HepG2 (cell line): ENCODE results near the gene KDELR3. TPM values are rescaled to one million over a fixed set of nuclear protein-coding genes. Genes with fewer than 3 reads are reported as not detected.
A peak's percentile ranks its signal among the peaks of the same experiment; 100 is the strongest.

Experiments
- ATAC-seq: fragments of 200-7000 bp; cut with Tn5 transposase; 3 replicates; pipeline ENCODE4 v1.9.1; 2020; ENCODE audit warnings: mild to moderate bottlenecking, moderate library complexity
- BruUV-seq: library from RNA; stranded (reverse); fragments of 400-500 nt; replicated peaks from 2 replicates; lab custom pipeline; 2021; lab: Mats Ljungman, UMichigan
- CTCF ChIA-PET: fragments of 300-600 bp; formaldehyde crosslinking; extraction: SDS; loops from one replicate; lab custom pipeline; 2021; ENCODE audit warnings: low total read pairs, inconsistent platforms, low intra/inter-chr PET ratio; lab: Yijun Ruan, JAX
- POLR2A ChIA-PET: fragments of 350-600 bp; sonication (Branson Sonifier 250); formaldehyde crosslinking; loops from one replicate; lab custom pipeline; 2020; ENCODE audit warnings: antibody characterized with exemption, inconsistent platforms; lab: Yijun Ruan, JAX
- DNase-seq: peaks from one replicate; pipeline ENCODE4 v3.0.0-alpha.2; 2015; ENCODE audit warnings: low spot score
- FAIRE-seq: peaks from 3 replicates; lab custom pipeline; 2011; peaks lifted over from hg19 to GRCh38; lab: Jason Lieb, UNC
- H2AFZ ChIP-seq: one replicate; pipeline ENCODE4 v1.6.1; 2011; ENCODE audit warnings: low read length, inconsistent platforms
- H3K27ac ChIP-seq: fragments of 300-600 bp; 3 replicates; pipeline ENCODE4 v1.8.0; 2011; ENCODE audit warnings: mixed run types, mild to moderate bottlenecking, mixed read lengths, low read length, inconsistent platforms; ENCODE audit not compliant: insufficient read depth; ENCODE audit errors: extremely low read length
- H3K27me3 ChIP-seq, 2 experiments: fragments of 200-600 bp in 1 of 2; 2 replicates in 1 of 2; 3 replicates in 1 of 2; pipeline versions ENCODE4 v1.6.0 to v1.8.0; 2011; ENCODE audit warnings: low read length in 2 of 2, mild to moderate bottlenecking in 2 of 2, moderate library complexity in 2 of 2, inconsistent platforms in 1 of 2; ENCODE audit not compliant: insufficient read depth in 2 of 2, control insufficient read depth in 1 of 2
- H3K36me3 ChIP-seq, 2 experiments: fragments of 200-600 bp in 1 of 2; replicated peaks in 1 of 2; 2 replicates in 1 of 2; 3 replicates in 1 of 2; pipeline versions ENCODE4 v1.5.1 to v1.8.0; 2011; ENCODE audit warnings: low read length in 2 of 2, inconsistent platforms in 1 of 2; ENCODE audit not compliant: insufficient read depth in 2 of 2, control insufficient read depth in 1 of 2
- H3K4me1 ChIP-seq: 2 replicates; pipeline ENCODE4 v1.5.1; 2012; ENCODE audit warnings: low read length, inconsistent platforms; ENCODE audit not compliant: insufficient read depth
- H3K4me2 ChIP-seq: 2 replicates; pipeline ENCODE4 v1.6.0; 2011; ENCODE audit warnings: low read depth, low read length, inconsistent platforms
- H3K4me3 ChIP-seq, 3 experiments: fragments of 200-600 bp in 1 of 3; sonication (generic), shearing (Covaris generic) in 1 of 3; replicated peaks in 1 of 3; 2 replicates each; pipeline ENCODE4 v1.5.1; 2011 to 2016; ENCODE audit warnings: low read length in 3 of 3, inconsistent platforms in 2 of 3, low read depth in 2 of 3, mild to moderate bottlenecking in 2 of 3, control low read depth in 1 of 3, mixed read lengths in 1 of 3; ENCODE audit not compliant: insufficient read depth in 1 of 3
- H3K79me2 ChIP-seq: one replicate; pipeline ENCODE4 v1.6.1; 2011; ENCODE audit warnings: low read length, inconsistent platforms; ENCODE audit not compliant: insufficient read depth
- H3K9ac ChIP-seq: 2 replicates; pipeline ENCODE4 v1.6.0; 2011; ENCODE audit warnings: mild to moderate bottlenecking, low read depth, low read length, inconsistent platforms; ENCODE audit not compliant: insufficient read depth
- H3K9me3 ChIP-seq: 2 replicates; pipeline ENCODE4 v1.5.1; 2012; ENCODE audit warnings: mild to moderate bottlenecking, low read length
- H4K20me1 ChIP-seq: 2 replicates; pipeline ENCODE4 v1.6.0; 2011; ENCODE audit warnings: inconsistent platforms, mild to moderate bottlenecking, low read length, moderate library complexity; ENCODE audit not compliant: insufficient read depth
- CBFB ChIP-seq: sonication (generic); formaldehyde crosslinking; IDR thresholded peaks from 2 replicates; pipeline ENCODE4 v1.4.0; 2020; ENCODE audit warnings: missing genetic modification reagents
- CEBPG ChIP-seq: IDR thresholded peaks from 2 replicates; pipeline ENCODE4 v1.6.1; 2016
- CREB1 ChIP-seq, 2 experiments: fragments of 450-650 bp in 1 of 2; IDR thresholded peaks; 2 replicates each; pipeline ENCODE4 v1.6.1; 2016 to 2017; ENCODE audit warnings: control low read depth in 1 of 2, mild to moderate bottlenecking in 1 of 2, missing compliant biosample characterization in 1 of 2, missing genetic modification characterization in 1 of 2
- DMAP1 ChIP-seq: IDR thresholded peaks from 2 replicates; pipeline ENCODE4 v1.6.1; 2016
- RBM22 ChIP-seq: fragments of 200-400 bp; formaldehyde crosslinking; optimal IDR thresholded peaks from 2 replicates; pipeline ENCODE3; 2017; ENCODE audit warnings: mild to moderate bottlenecking, low read length, moderate library complexity
- SMARCE1 ChIP-seq: fragments of 450-650 bp; IDR thresholded peaks from 2 replicates; pipeline ENCODE4 v1.6.1; 2017; ENCODE audit warnings: borderline replicate concordance
- TARDBP ChIP-seq: sonication (generic); formaldehyde crosslinking; IDR thresholded peaks from 2 replicates; pipeline ENCODE4 v1.8.0; 2022; ENCODE audit warnings: mild to moderate bottlenecking, missing genetic modification reagents
- ZBTB8A ChIP-seq: sonication (generic); formaldehyde crosslinking; IDR thresholded peaks from 2 replicates; pipeline ENCODE4 v1.4.0; 2020; ENCODE audit warnings: mild to moderate bottlenecking, low read depth, missing genetic modification reagents, borderline replicate concordance
- ZIK1 ChIP-seq: sonication (generic); formaldehyde crosslinking; IDR thresholded peaks from 2 replicates; pipeline ENCODE4 v1.5.0; 2020; ENCODE audit warnings: mild to moderate bottlenecking, low read depth, missing genetic modification reagents, borderline replicate concordance
- ZNF101 ChIP-seq: sonication (generic); formaldehyde crosslinking; IDR thresholded peaks from 2 replicates; pipeline ENCODE4 v1.4.0; 2020; ENCODE audit warnings: mild to moderate bottlenecking, low read depth, missing genetic modification reagents, borderline replicate concordance
- ZNF143 ChIP-seq: sonication (generic); formaldehyde crosslinking; IDR thresholded peaks from 2 replicates; pipeline ENCODE4 v1.4.0; 2020; ENCODE audit warnings: missing genetic modification reagents
- ZNF224 ChIP-seq: sonication (generic); formaldehyde crosslinking; IDR thresholded peaks from 2 replicates; pipeline ENCODE4 v1.5.0; 2020; ENCODE audit warnings: mild to moderate bottlenecking, missing genetic modification reagents
- ZNF614 ChIP-seq: IDR thresholded peaks from 2 replicates; pipeline ENCODE4 v1.6.1; 2018; ENCODE audit warnings: missing biosample characterization, missing genetic modification reagents, inconsistent platforms, borderline replicate concordance
- ZNF782 ChIP-seq: sonication (generic); formaldehyde crosslinking; IDR thresholded peaks from 2 replicates; pipeline ENCODE4 v1.4.0; 2020; ENCODE audit warnings: missing genetic modification reagents, mild to moderate bottlenecking, borderline replicate concordance
- WGBS: methylation state at CpG from one replicate; pipeline ENCODE4 v1.1.6; 2017; ENCODE audit warnings: low lambda C conversion rate; 5-methylcytosine and 5-hydroxymethylcytosine counted together
- in situ Hi-C: cut with HindIII; loops from 2 replicates; pipeline ENCODE4 v1.10.0; 2017; ENCODE audit warnings: low pct_unique_long_range_greater_than_20kb; ENCODE audit not compliant: extremely low pct_ligation_motif_present
- intact Hi-C: fragments of 100-400 bp; cut with micrococcal nuclease; formaldehyde crosslinking; loops from one replicate; pipeline ENCODE4 v1.10.0; 2022; ENCODE audit not compliant: unreplicated experiment
- polyA plus RNA-seq, 8 experiments: library from polyadenylated mRNA; depleted of rRNA in 3 of 8; stranded (reverse) in 7 of 8; unstranded in 1 of 8; fragments of >200 nt; fragmentation: Illumina TruSeq in 4 of 8; extraction: Trizol in 4 of 8; gene quantifications; 2 replicates each; pipeline versions ENCODE4 v1.2.1 to v1.2.3, GENCODE V29; 2011 to 2016; ENCODE audit warnings: low read depth in 4 of 8, missing spikeins in 1 of 8, mixed read lengths in 1 of 8; ENCODE audit not compliant: insufficient read depth in 1 of 8
- total RNA-seq, 5 experiments: library from RNA; depleted of rRNA; stranded (reverse); fragments of >200 nt; fragmentation: Illumina TruSeq; extraction: Trizol; gene quantifications; 2 replicates each; pipeline ENCODE4 v1.2.3, GENCODE V29; 2016; ENCODE audit warnings: low read depth in 1 of 5
- TF ChIP-seq, protein P1 (sequence below): sonication (generic); formaldehyde crosslinking; IDR thresholded peaks from 2 replicates; pipeline ENCODE4 v1.8.1; 2023; ENCODE audit warnings: mild to moderate bottlenecking, inconsistent platforms, moderate library complexity, missing genetic modification reagents, borderline replicate concordance
- TF ChIP-seq, protein P2 (sequence below): sonication (generic); formaldehyde crosslinking; IDR thresholded peaks from 2 replicates; pipeline ENCODE4 v1.4.0; 2020; ENCODE audit warnings: missing genetic modification reagents, borderline replicate concordance

The KDELR3 gene
- total and polyA plus RNA-seq, 2 of the 13 experiments (the other 11 are each of a cell fraction or from before 2014, with no cell fraction given): 24.2 to 65.7 TPM

DNA sequence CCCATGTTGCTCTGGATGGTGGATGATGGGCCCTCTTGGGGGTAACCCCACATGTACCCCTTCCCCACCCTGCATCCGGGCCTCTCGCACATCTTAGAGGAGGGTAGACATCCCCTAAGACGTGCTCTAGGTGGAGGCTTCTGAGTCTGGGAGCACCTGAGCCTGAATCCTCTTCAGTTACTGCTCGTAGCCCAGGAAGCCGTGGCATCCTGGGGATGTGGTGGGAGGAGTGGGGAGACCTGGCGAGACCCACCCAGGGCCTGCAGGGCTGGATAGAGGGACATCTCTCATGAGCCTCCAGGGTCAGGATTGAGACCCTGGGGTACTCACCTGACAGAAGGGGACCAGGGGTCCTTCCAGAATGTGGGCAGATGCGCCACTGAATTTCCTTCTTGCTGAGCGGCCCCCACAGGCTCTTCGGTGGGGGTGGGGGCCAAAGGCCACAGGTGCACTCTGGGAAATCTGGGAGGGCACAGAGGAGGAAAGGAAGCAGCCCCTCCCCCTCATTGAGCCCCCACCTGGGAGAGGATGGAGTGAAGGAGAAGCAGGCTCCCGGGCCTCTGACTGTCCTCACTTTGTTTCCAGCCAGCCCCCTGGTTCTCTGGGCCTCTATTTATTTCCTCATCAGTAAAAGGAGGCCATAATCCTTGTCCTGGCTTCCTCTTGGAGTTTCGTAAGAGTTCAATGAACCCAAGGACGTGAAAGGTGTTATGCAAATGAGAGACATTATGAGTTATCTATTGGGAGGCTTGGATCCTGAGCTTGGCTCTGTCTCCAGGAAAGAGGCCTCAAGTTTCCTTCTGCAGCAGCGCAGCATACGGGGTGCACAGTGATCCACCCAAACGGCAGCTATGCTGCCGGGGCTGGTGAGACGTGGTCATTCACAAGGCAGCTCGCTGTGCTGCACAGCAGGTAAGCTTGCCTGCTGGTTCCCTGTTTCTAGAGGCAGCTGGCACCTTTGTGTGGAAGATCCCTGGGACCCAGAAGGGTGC lies 44.1 kb upstream of the KDELR3 start:
- Histone ChIP-seq H3K36me3 (no peaks in the 10 kb centered on the region), H3K27ac (no peak overlapping the region), H3K9ac (0 out of 2 replicates have a peak overlapping the region, but pooled peaks have one; percentile 7), H4K20me1 (no peaks in the 10 kb centered on the region), H3K79me2 (no peaks in the 10 kb centered on the region), H3K4me2 (peak overlapping the region; percentile 86), H3K27me3 (peaks cover 0 to 10% of the 10 kb centered on the region in 2 experiments; a peak in 2 of 5 replicates), H3K4me3 (peak overlapping the region; percentile 35 to 69 (median 38)), H2AFZ (no peak overlapping the region), H3K4me1 (peaks cover 52% of the 10 kb centered on the region), H3K9me3 (no peaks in the 10 kb centered on the region)
- FAIRE-seq: peak; percentile 39
- no TSS peak for BruUV-seq
- CTCF ChIA-PET: no interaction called here
- intact Hi-C loops: no loop called here
- peak; percentile 56 for DNase-seq
- POLR2A ChIA-PET: interaction anchor here (1.2 kb wide), 1 partner anchor 9 kb away, joined by 3 read pairs; no protein-coding TSS in a partner anchor
- ATAC-seq: peak; percentile 63
- 18% methylated on average over 7 of the region's 18 CpGs for WGBS
- in situ Hi-C loops: no loop called here
- no peak for TF ChIP-seq CBFB (CRISPR knock-in tag)
- no peak for TF ChIP-seq RBM22
- TF ChIP-seq SMARCE1: no peak
- no peak for TF ChIP-seq TARDBP (CRISPR knock-in tag)
- TF ChIP-seq ZNF224 (CRISPR knock-in tag): no peak
- TF ChIP-seq ZIK1 (CRISPR knock-in tag): no peak
- TF ChIP-seq, protein P1, sequence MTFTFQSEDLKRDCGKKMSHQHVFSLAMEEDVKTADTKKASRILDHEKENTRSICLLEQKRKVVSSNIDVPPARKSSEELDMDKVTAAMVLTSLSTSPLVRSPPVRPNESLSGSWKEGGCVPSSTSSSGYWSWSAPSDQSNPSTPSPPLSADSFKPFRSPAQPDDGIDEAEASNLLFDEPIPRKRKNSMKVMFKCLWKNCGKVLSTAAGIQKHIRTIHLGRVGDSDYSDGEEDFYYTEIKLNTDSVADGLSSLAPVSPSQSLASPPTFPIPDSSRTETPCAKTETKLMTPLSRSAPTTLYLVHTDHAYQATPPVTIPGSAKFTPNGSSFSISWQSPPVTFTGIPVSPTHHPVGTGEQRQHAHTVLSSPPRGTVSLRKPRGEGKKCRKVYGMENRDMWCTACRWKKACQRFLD (CRISPR knock-in tag): no peak
- TF ChIP-seq ZNF101 (CRISPR knock-in tag): no peak
- no peak for TF ChIP-seq ZBTB8A (CRISPR knock-in tag)
- no peak for TF ChIP-seq ZNF782
- TF ChIP-seq ZNF614 (CRISPR knock-in tag): peak; percentile 7; the same call in 1 of the 2 replicates
- peak; percentile 49; the same call in 1 of the 2 replicates for TF ChIP-seq CEBPG (CRISPR knock-in tag)
- TF ChIP-seq DMAP1: 0 out of 2 replicates have a peak, but pooled peaks have one; percentile 16
- TF ChIP-seq, protein P2, sequence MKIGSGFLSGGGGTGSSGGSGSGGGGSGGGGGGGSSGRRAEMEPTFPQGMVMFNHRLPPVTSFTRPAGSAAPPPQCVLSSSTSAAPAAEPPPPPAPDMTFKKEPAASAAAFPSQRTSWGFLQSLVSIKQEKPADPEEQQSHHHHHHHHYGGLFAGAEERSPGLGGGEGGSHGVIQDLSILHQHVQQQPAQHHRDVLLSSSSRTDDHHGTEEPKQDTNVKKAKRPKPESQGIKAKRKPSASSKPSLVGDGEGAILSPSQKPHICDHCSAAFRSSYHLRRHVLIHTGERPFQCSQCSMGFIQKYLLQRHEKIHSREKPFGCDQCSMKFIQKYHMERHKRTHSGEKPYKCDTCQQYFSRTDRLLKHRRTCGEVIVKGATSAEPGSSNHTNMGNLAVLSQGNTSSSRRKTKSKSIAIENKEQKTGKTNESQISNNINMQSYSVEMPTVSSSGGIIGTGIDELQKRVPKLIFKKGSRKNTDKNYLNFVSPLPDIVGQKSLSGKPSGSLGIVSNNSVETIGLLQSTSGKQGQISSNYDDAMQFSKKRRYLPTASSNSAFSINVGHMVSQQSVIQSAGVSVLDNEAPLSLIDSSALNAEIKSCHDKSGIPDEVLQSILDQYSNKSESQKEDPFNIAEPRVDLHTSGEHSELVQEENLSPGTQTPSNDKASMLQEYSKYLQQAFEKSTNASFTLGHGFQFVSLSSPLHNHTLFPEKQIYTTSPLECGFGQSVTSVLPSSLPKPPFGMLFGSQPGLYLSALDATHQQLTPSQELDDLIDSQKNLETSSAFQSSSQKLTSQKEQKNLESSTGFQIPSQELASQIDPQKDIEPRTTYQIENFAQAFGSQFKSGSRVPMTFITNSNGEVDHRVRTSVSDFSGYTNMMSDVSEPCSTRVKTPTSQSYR (CRISPR knock-in tag): peak; percentile 43; the same call in 1 of the 2 replicates
- peak; percentile 73 for TF ChIP-seq ZNF143 (CRISPR knock-in tag)
- TF ChIP-seq CREB1 (IDR thresholded peaks at IDR 0.05): no peak
- TF ChIP-seq CREB1 (CRISPR knock-in tag; IDR thresholded peaks at IDR 0.05): peak; percentile 31; the same call in 1 of the 2 replicates
